Skeletal muscle tissue (tissue), 1 donor: ENCODE data around the gene PPP3R2. TPM values are rescaled to one million over a fixed set of nuclear protein-coding genes. Genes with fewer than 3 reads are reported as not detected.

Source experiments
- total RNA-seq: library from RNA; depleted of rRNA; stranded (reverse); fragments of >200 nt; gene quantifications from one replicate; pipeline ENCODE4 v1.2.3, GENCODE V29; 2014

Gene PPP3R2
- total RNA-seq, 1 donor from 2014 or later: not detected

Other genes starting within 250 kb of the PPP3R2 start
- 0.52 TPM for gene BAAT, start 210.0 kb downstream of the PPP3R2 start, total RNA-seq
- gene MRPL50, start 196.4 kb downstream of the PPP3R2 start, total RNA-seq: 17.2 TPM
- 28.7 TPM for gene ZNF189, start 196.1 kb downstream of the PPP3R2 start, total RNA-seq
- gene ALDOB, start 159.2 kb downstream of the PPP3R2 start, total RNA-seq: not detected
- 24.5 TPM for gene RNF20, start 61.1 kb downstream of the PPP3R2 start, total RNA-seq
- gene GRIN3A, start 143.7 kb upstream of the PPP3R2 start, total RNA-seq: 0.52 TPM